ENCODE data around the gene AP1G1. TPM values are rescaled to one million over a fixed set of nuclear protein-coding genes. Genes with fewer than 3 reads are reported as not detected.
"Not testable (repeated sequence)": the region's sequence is repeated elsewhere in the genome, so short reads cannot be mapped to it uniquely, and the experiment has no call there.

AP1G1 gene
- polyA plus RNA-seq, 1 of the 3 experiments (the other 2 are of a cell fraction), result 23.8 TPM

DNA sequence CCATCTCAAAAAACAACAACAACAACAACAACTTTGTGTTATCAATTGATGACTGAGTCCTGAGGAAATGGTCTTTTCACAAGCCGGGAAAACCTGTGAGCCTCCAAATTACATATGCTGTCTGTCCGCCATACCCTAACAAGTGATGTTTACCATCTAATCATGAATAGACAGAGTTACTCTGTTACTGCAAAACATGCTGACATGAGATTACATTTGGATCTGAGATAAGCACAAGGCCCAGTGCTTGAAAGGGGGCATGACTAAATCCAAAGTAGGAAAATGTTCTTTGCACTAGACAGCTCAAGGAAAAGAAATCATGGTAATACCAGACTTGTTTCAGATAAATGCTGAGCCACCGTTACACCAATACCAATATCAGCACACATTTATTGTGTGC is 28.5 kb upstream of the AP1G1 start:
- H3K4me3 ChIP-seq (ENCODE audit: low read depth in 2 of 2, low read length in 1 of 2), result no peak overlapping the region
- ChIA-PET POLR2A (no interaction called here), CTCF (interaction anchor here (0.6 kb wide), 1 partner anchor 73 kb away, joined by 3 read pairs; no protein-coding TSS in a partner anchor)
- no peak overlapping the region for H3K27ac ChIP-seq (ENCODE audit: low read depth in 2 of 2, low read length in 1 of 2)
- no peak overlapping the region for H3K4me2 ChIP-seq
- H4K20me1 ChIP-seq (ENCODE audit: insufficient read depth), result no peaks in the 10 kb centered on the region
- peaks cover 3% of the 10 kb centered on the region for H3F3A ChIP-seq (replicated peaks; ENCODE audit: insufficient read depth)
- H2AFZ ChIP-seq (ENCODE audit: low read depth), result no peak overlapping the region
- DNase-seq, result no peak
- 76% methylated on average over 3 of the region's 3 CpGs for WGBS (ENCODE audit: low lambda C conversion rate)
- no peaks in the 10 kb centered on the region for H3K27me3 ChIP-seq (ENCODE audit: insufficient read depth)
- H3K9ac ChIP-seq, result no peak overlapping the region
- no peak for TF ChIP-seq TCF12 (IDR thresholded peaks at IDR 0.05)
- TF ChIP-seq, protein P1, sequence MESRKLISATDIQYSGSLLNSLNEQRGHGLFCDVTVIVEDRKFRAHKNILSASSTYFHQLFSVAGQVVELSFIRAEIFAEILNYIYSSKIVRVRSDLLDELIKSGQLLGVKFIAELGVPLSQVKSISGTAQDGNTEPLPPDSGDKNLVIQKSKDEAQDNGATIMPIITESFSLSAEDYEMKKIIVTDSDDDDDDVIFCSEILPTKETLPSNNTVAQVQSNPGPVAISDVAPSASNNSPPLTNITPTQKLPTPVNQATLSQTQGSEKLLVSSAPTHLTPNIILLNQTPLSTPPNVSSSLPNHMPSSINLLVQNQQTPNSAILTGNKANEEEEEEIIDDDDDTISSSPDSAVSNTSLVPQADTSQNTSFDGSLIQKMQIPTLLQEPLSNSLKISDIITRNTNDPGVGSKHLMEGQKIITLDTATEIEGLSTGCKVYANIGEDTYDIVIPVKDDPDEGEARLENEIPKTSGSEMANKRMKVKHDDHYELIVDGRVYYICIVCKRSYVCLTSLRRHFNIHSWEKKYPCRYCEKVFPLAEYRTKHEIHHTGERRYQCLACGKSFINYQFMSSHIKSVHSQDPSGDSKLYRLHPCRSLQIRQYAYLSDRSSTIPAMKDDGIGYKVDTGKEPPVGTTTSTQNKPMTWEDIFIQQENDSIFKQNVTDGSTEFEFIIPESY (IDR thresholded peaks at IDR 0.05; ENCODE audit: borderline replicate concordance, low read depth), result no peak
- TF ChIP-seq GABPA (IDR thresholded peaks at IDR 0.05; ENCODE audit: low read depth), result no peak
- TF ChIP-seq SIN3A (IDR thresholded peaks at IDR 0.05; ENCODE audit: borderline replicate concordance, low read depth, low read length), result no peak
- TF ChIP-seq FOSL2 (IDR thresholded peaks at IDR 0.05; ENCODE audit: borderline replicate concordance, low read depth), result no peak
- TF ChIP-seq, protein P2, sequence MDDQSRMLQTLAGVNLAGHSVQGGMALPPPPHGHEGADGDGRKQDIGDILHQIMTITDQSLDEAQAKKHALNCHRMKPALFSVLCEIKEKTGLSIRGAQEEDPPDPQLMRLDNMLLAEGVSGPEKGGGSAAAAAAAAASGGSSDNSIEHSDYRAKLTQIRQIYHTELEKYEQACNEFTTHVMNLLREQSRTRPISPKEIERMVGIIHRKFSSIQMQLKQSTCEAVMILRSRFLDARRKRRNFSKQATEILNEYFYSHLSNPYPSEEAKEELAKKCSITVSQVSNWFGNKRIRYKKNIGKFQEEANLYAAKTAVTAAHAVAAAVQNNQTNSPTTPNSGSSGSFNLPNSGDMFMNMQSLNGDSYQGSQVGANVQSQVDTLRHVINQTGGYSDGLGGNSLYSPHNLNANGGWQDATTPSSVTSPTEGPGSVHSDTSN (IDR thresholded peaks at IDR 0.05), result no peak
- no peak for TF ChIP-seq MXI1 (IDR thresholded peaks at IDR 0.05; ENCODE audit: low read depth, low read length)
- TF ChIP-seq EZH2phosphoT487 (IDR thresholded peaks at IDR 0.05; ENCODE audit: borderline replicate concordance, low read depth), result no peak
- TF ChIP-seq, protein P3, sequence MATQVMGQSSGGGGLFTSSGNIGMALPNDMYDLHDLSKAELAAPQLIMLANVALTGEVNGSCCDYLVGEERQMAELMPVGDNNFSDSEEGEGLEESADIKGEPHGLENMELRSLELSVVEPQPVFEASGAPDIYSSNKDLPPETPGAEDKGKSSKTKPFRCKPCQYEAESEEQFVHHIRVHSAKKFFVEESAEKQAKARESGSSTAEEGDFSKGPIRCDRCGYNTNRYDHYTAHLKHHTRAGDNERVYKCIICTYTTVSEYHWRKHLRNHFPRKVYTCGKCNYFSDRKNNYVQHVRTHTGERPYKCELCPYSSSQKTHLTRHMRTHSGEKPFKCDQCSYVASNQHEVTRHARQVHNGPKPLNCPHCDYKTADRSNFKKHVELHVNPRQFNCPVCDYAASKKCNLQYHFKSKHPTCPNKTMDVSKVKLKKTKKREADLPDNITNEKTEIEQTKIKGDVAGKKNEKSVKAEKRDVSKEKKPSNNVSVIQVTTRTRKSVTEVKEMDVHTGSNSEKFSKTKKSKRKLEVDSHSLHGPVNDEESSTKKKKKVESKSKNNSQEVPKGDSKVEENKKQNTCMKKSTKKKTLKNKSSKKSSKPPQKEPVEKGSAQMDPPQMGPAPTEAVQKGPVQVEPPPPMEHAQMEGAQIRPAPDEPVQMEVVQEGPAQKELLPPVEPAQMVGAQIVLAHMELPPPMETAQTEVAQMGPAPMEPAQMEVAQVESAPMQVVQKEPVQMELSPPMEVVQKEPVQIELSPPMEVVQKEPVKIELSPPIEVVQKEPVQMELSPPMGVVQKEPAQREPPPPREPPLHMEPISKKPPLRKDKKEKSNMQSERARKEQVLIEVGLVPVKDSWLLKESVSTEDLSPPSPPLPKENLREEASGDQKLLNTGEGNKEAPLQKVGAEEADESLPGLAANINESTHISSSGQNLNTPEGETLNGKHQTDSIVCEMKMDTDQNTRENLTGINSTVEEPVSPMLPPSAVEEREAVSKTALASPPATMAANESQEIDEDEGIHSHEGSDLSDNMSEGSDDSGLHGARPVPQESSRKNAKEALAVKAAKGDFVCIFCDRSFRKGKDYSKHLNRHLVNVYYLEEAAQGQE (IDR thresholded peaks at IDR 0.05; ENCODE audit: low read depth, low read length), result no peak
- no peaks in the 10 kb centered on the region for H3K36me3 ChIP-seq (replicated peaks in 1 of 2; ENCODE audit: control insufficient read depth in 1 of 2, insufficient read depth in 2 of 2, low read length in 1 of 2)
- H3K9me2 ChIP-seq, result no peaks in the 10 kb centered on the region
- no peaks in the 10 kb centered on the region for H3K4me1 ChIP-seq (ENCODE audit: control insufficient read depth in 1 of 2, insufficient read depth in 2 of 2, low read depth in 1 of 2, low read length in 1 of 2)
- H3K79me2 ChIP-seq (ENCODE audit: insufficient read depth), result no peaks in the 10 kb centered on the region
- no peaks in the 10 kb centered on the region for H3K9me3 ChIP-seq

DNA sequence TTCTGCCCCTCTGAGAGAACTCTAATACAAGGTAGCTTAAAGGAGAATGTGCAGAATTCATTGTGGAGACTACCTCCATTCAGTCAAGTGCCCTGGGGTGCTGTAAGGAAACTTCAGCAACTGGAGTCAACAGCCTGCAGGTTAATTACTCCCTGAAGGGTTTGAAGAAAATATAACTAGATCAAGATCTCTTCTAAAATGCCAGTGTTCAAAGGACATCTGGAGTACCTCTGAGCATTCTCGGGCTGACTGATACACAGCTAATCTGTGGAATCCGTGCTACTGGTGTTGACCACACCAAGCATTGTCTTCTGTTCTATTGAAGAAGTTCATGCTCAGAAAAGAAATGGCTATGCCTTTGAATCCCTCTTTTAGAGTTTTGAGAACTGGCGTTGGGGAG is 25.7 kb upstream of the AP1G1 start:
- POLR2A ChIA-PET, result no interaction called here

DNA sequence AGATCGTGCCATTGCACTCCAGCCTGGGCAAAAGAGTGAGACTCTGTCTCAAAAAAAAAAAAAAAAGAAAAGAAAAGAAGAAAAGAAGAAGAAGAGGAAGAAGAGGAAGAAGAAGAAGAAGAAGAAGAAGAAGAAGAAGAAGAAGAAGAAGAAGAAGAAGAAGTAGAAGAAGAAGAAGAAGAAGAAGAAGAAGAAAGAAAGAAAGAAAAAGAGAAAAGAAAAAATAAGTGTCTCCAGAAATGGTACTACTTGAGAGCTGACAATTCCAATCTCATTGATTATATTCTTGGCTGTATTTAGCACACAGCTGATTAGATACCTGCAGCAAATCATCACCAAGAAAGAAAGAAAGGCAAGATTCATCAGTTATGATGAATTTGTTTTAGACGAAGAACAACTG is 23.5 kb upstream of the AP1G1 start:
- H3K9me2 ChIP-seq; H3K4me2 ChIP-seq; H2AFZ ChIP-seq (ENCODE audit: low read depth); H4K20me1 ChIP-seq (ENCODE audit: insufficient read depth); H3K27ac ChIP-seq (ENCODE audit: low read depth in 2 of 2, low read length in 1 of 2); H3F3A ChIP-seq (replicated peaks; ENCODE audit: insufficient read depth); H3K9me3 ChIP-seq; H3K9ac ChIP-seq; H3K79me2 ChIP-seq (ENCODE audit: insufficient read depth); H3K4me1 ChIP-seq (ENCODE audit: control insufficient read depth in 1 of 2, insufficient read depth in 2 of 2, low read depth in 1 of 2, low read length in 1 of 2); H3K36me3 ChIP-seq (replicated peaks in 1 of 2; ENCODE audit: control insufficient read depth in 1 of 2, insufficient read depth in 2 of 2, low read length in 1 of 2); DNase-seq; CTCF ChIA-PET; H3K27me3 ChIP-seq (ENCODE audit: insufficient read depth); POLR2A ChIA-PET; H3K4me3 ChIP-seq (ENCODE audit: low read depth in 2 of 2, low read length in 1 of 2): not testable (repeated sequence)
- WGBS (ENCODE audit: low lambda C conversion rate), result 54% methylated on average over 2 of the region's 2 CpGs

More for the DNA sequence above, 25.7 kb upstream of the AP1G1 start:
- no peaks in the 10 kb centered on the region for H3K79me2 ChIP-seq (ENCODE audit: insufficient read depth)
- WGBS (ENCODE audit: low lambda C conversion rate), result 71% methylated on average over 3 of the region's 3 CpGs
- no peaks in the 10 kb centered on the region for H3K27me3 ChIP-seq (ENCODE audit: insufficient read depth)
- CTCF ChIA-PET, result no interaction called here
- no peak overlapping the region for H2AFZ ChIP-seq (ENCODE audit: low read depth)
- H3F3A ChIP-seq (replicated peaks; ENCODE audit: insufficient read depth), result no peaks in the 10 kb centered on the region
- TF ChIP-seq ELF1 (IDR thresholded peaks at IDR 0.05) (no peak), MEF2A (IDR thresholded peaks at IDR 0.05; ENCODE audit: borderline replicate concordance, low read depth) (no peak), FOXJ3 (CRISPR knock-in tag; IDR thresholded peaks at IDR 0.05) (no peak), RAD21 (IDR thresholded peaks at IDR 0.05; ENCODE audit: low read length) (no peak), GATA2 (CRISPR knock-in tag; IDR thresholded peaks at IDR 0.05) (no peak)
- TF ChIP-seq, protein P4, sequence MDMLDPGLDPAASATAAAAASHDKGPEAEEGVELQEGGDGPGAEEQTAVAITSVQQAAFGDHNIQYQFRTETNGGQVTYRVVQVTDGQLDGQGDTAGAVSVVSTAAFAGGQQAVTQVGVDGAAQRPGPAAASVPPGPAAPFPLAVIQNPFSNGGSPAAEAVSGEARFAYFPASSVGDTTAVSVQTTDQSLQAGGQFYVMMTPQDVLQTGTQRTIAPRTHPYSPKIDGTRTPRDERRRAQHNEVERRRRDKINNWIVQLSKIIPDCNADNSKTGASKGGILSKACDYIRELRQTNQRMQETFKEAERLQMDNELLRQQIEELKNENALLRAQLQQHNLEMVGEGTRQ (IDR thresholded peaks at IDR 0.05; ENCODE audit: borderline replicate concordance, low read depth, low read length), result no peak
- no peak overlapping the region for H3K9ac ChIP-seq
- no peak overlapping the region for H3K27ac ChIP-seq (ENCODE audit: low read depth in 2 of 2, low read length in 1 of 2)
- H3K4me2 ChIP-seq, result no peak overlapping the region
- no peak for DNase-seq
- no peaks in the 10 kb centered on the region for H4K20me1 ChIP-seq (ENCODE audit: insufficient read depth)
- H3K36me3 ChIP-seq (replicated peaks in 1 of 2; ENCODE audit: control insufficient read depth in 1 of 2, insufficient read depth in 2 of 2, low read length in 1 of 2), result no peaks in the 10 kb centered on the region
- H3K9me3 ChIP-seq, result no peaks in the 10 kb centered on the region
- no peaks in the 10 kb centered on the region for H3K9me2 ChIP-seq
- H3K4me1 ChIP-seq (ENCODE audit: control insufficient read depth in 1 of 2, insufficient read depth in 2 of 2, low read depth in 1 of 2, low read length in 1 of 2), result no peaks in the 10 kb centered on the region
- H3K4me3 ChIP-seq (ENCODE audit: low read depth in 2 of 2, low read length in 1 of 2), result no peak overlapping the region

Data from SK-N-SH (cell line).